OCI-LY7 (cell line): ENCODE data around the gene GLRA3.

Experiments used
- EZH2phosphoT487 ChIP-seq: fragments of 200-600 bp; sonication (generic); IDR thresholded peaks from 2 replicates; pipeline ENCODE4 v1.6.1; 2018; ENCODE audit warnings: low read depth, borderline replicate concordance, mild to moderate bottlenecking, mixed run types, antibody characterized with exemption, low read length, moderate library complexity, mixed read lengths
- TF ChIP-seq, protein P1 (sequence below): fragments of 200-600 bp; sonication (generic); conservative IDR thresholded peaks from 2 replicates; pipeline ENCODE4 v1.5.1; 2014; ENCODE audit warnings: mild to moderate bottlenecking, antibody characterized with exemption, low read length, moderate library complexity, mixed read lengths

DNA sequence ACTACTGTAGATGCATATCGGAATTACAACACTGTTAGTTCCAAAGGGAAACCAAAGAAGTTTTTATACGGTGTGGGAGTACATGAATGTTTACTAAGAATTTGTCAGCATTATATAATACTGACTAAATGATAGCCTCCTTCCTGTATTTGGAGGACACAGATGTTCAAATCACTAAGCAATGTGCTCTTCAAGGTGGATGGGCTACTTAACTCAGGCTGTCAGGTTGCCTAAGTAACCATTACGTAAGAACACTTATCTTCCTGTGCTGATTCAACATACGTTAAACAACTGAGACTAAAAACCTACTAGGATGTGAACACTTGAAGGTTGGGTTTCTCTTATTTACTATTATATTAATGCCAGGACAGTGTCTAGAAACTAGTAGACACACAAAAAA is 224.8 kb downstream of the GLRA3 start:
- TF ChIP-seq, protein P1, sequence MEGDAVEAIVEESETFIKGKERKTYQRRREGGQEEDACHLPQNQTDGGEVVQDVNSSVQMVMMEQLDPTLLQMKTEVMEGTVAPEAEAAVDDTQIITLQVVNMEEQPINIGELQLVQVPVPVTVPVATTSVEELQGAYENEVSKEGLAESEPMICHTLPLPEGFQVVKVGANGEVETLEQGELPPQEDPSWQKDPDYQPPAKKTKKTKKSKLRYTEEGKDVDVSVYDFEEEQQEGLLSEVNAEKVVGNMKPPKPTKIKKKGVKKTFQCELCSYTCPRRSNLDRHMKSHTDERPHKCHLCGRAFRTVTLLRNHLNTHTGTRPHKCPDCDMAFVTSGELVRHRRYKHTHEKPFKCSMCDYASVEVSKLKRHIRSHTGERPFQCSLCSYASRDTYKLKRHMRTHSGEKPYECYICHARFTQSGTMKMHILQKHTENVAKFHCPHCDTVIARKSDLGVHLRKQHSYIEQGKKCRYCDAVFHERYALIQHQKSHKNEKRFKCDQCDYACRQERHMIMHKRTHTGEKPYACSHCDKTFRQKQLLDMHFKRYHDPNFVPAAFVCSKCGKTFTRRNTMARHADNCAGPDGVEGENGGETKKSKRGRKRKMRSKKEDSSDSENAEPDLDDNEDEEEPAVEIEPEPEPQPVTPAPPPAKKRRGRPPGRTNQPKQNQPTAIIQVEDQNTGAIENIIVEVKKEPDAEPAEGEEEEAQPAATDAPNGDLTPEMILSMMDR, result no peak
- no peak for TF ChIP-seq EZH2phosphoT487
